ENCODE data around the gene NCR2.

NCR2 gene

GRCh38 chr6:41374618-41375590 is 39.5 kb downstream of the NCR2 start:
- no peak for TF ChIP-seq TAF1 (IDR thresholded peaks at IDR 0.05; ENCODE audit: low read depth)
- TF ChIP-seq EP300 (IDR thresholded peaks at IDR 0.05; ENCODE audit: borderline replicate concordance): no peak
- TF ChIP-seq CREB1 (IDR thresholded peaks at IDR 0.05; ENCODE audit: low read depth): no peak
- no peak for TF ChIP-seq ZBTB7A (IDR thresholded peaks at IDR 0.05; ENCODE audit: low read depth)
- TF ChIP-seq CEBPB (IDR thresholded peaks at IDR 0.05): no peak
- no peak for TF ChIP-seq USF1 (IDR thresholded peaks at IDR 0.05)
- no peak for TF ChIP-seq FOXM1 (IDR thresholded peaks at IDR 0.05; ENCODE audit: borderline replicate concordance, low read depth)
- TF ChIP-seq EGR1 (IDR thresholded peaks at IDR 0.05): no peak
- TF ChIP-seq YY1 (IDR thresholded peaks at IDR 0.05; ENCODE audit: low read depth): no peak
- no peak for TF ChIP-seq TEAD4 (IDR thresholded peaks at IDR 0.05)
- TF ChIP-seq TCF12 (IDR thresholded peaks at IDR 0.05; ENCODE audit: low read depth): no peak
- TF ChIP-seq, protein P1, sequence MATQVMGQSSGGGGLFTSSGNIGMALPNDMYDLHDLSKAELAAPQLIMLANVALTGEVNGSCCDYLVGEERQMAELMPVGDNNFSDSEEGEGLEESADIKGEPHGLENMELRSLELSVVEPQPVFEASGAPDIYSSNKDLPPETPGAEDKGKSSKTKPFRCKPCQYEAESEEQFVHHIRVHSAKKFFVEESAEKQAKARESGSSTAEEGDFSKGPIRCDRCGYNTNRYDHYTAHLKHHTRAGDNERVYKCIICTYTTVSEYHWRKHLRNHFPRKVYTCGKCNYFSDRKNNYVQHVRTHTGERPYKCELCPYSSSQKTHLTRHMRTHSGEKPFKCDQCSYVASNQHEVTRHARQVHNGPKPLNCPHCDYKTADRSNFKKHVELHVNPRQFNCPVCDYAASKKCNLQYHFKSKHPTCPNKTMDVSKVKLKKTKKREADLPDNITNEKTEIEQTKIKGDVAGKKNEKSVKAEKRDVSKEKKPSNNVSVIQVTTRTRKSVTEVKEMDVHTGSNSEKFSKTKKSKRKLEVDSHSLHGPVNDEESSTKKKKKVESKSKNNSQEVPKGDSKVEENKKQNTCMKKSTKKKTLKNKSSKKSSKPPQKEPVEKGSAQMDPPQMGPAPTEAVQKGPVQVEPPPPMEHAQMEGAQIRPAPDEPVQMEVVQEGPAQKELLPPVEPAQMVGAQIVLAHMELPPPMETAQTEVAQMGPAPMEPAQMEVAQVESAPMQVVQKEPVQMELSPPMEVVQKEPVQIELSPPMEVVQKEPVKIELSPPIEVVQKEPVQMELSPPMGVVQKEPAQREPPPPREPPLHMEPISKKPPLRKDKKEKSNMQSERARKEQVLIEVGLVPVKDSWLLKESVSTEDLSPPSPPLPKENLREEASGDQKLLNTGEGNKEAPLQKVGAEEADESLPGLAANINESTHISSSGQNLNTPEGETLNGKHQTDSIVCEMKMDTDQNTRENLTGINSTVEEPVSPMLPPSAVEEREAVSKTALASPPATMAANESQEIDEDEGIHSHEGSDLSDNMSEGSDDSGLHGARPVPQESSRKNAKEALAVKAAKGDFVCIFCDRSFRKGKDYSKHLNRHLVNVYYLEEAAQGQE (IDR thresholded peaks at IDR 0.05; ENCODE audit: low read depth): no peak
- TF ChIP-seq RAD21 (IDR thresholded peaks at IDR 0.05; ENCODE audit: low read depth): no peak
- TF ChIP-seq NFIC (IDR thresholded peaks at IDR 0.05): no peak
- TF ChIP-seq, protein P2, sequence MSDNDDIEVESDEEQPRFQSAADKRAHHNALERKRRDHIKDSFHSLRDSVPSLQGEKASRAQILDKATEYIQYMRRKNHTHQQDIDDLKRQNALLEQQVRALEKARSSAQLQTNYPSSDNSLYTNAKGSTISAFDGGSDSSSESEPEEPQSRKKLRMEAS (IDR thresholded peaks at IDR 0.05): no peak

DNA sequence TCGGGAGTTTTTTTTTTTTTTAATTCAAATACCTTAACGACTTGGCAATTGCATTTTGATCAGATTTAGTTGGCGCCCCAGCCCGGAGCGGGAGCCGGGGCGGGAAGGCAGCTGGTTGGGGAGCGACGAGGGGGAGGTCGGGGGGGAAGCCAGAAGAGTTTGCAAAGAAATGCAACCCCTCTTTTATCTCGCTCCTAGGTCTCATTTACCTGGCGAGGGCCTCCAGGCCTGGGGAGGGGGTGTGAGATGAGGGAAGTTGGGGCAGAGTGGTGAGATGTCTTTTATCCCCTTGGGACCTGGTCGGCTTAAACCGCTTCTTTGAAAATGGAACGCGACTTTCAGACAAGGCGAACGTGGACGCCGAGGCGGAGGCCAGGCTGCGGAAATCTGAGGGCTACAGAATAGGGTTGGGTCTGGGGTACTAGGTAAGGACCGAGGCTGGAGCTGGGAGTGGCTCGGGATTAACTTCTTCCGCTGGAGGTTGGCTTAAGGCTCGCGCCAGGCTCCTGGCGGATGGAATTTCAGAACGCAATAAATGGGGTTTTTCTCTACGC is 40.3 kb downstream of the NCR2 start:
- TF ChIP-seq, protein P2 (IDR thresholded peaks at IDR 0.05): no peak
- TF ChIP-seq TCF12 (IDR thresholded peaks at IDR 0.05; ENCODE audit: low read depth): no peak
- TF ChIP-seq, protein P1 (IDR thresholded peaks at IDR 0.05; ENCODE audit: low read depth): no peak

GRCh38 chr6:41376176-41376575 is 40.8 kb downstream of the NCR2 start:
- TF ChIP-seq, protein P1 (IDR thresholded peaks at IDR 0.05; ENCODE audit: low read depth): no peak
- no peak for TF ChIP-seq YY1 (IDR thresholded peaks at IDR 0.05; ENCODE audit: low read depth)
- no peak for TF ChIP-seq TEAD4 (IDR thresholded peaks at IDR 0.05)
- no peak for TF ChIP-seq CEBPB (IDR thresholded peaks at IDR 0.05)
- no peak for TF ChIP-seq EP300 (IDR thresholded peaks at IDR 0.05; ENCODE audit: borderline replicate concordance)

- TF ChIP-seq ZBTB7A (IDR thresholded peaks at IDR 0.05; ENCODE audit: low read depth): no peak
- TF ChIP-seq NFIC (IDR thresholded peaks at IDR 0.05): no peak
- TF ChIP-seq, protein P1 (IDR thresholded peaks at IDR 0.05; ENCODE audit: low read depth): no peak
- TF ChIP-seq TCF12 (IDR thresholded peaks at IDR 0.05; ENCODE audit: low read depth): no peak
- no peak for TF ChIP-seq EGR1 (IDR thresholded peaks at IDR 0.05)
- TF ChIP-seq EP300 (IDR thresholded peaks at IDR 0.05; ENCODE audit: borderline replicate concordance): no peak
- TF ChIP-seq TEAD4 (IDR thresholded peaks at IDR 0.05): no peak
- no peak for TF ChIP-seq CREB1 (IDR thresholded peaks at IDR 0.05; ENCODE audit: low read depth)
- TF ChIP-seq USF1 (IDR thresholded peaks at IDR 0.05): no peak
- TF ChIP-seq, protein P2 (IDR thresholded peaks at IDR 0.05): no peak
- TF ChIP-seq RAD21 (IDR thresholded peaks at IDR 0.05; ENCODE audit: low read depth): no peak
- TF ChIP-seq CEBPB (IDR thresholded peaks at IDR 0.05): no peak
- TF ChIP-seq TAF1 (IDR thresholded peaks at IDR 0.05; ENCODE audit: low read depth): no peak
- no peak for TF ChIP-seq YY1 (IDR thresholded peaks at IDR 0.05; ENCODE audit: low read depth)
- TF ChIP-seq FOXM1 (IDR thresholded peaks at IDR 0.05; ENCODE audit: borderline replicate concordance, low read depth): no peak
Observed at GRCh38 chr6:41377071-41377470, 41.7 kb downstream of the NCR2 start.

All from Ishikawa (cell line).